ENCODE results near the gene HBA1. TPM values are rescaled to one million over a fixed set of nuclear protein-coding genes. Genes with fewer than 3 reads are reported as not detected.

Gene HBA1
- total and polyA plus RNA-seq, 2 of the 8 experiments (the other 6 are each of a cell fraction or from before 2014, with no cell fraction given) = 2.3 TPM

DNA sequence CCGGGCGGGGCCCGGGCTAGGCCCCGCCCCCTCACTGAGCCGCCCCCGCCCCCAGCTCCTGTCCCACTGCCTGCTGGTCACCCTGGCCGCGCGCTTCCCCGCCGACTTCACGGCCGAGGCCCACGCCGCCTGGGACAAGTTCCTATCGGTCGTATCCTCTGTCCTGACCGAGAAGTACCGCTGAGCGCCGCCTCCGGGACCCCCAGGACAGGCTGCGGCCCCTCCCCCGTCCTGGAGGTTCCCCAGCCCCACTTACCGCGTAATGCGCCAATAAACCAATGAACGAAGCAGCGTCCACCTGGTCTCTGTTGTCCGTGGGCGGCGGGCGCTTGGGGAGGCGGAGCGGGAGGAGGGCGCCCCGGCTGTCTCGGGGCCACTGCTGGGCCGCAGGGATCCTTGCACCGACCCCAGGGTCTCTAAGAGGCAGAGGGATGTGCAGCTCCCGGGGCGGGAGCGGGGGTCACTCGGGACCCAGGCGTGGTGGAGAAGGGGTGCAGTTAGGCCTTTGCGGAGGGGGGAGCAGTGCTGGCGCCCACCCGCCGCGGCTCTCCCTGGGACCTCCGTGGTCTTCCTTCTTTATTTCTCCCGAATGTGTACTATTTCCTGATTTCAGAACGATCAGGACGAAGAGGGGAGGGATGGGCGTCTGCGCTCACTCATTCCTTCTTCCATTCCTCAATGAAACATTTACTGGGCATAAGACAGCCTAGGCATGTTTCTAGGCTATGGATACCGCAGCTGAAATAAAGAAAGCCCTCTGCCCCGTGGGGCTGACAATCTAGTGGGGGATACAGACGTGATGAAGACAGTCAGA is 22.1 kb upstream of the HBA1 start:
- H2AK5ac ChIP-seq (ENCODE audit: low read depth, low read length) = no peak overlapping the region
- no peaks in the 10 kb centered on the region for H3K9me3 ChIP-seq (ENCODE audit: insufficient read depth in 2 of 2, low read depth in 1 of 2, low read length in 1 of 2)
- H3K4me2 ChIP-seq (ENCODE audit: insufficient read depth in 1 of 2, low read depth in 2 of 2, low read length in 2 of 2) = peak overlapping the region; percentile 83 to 84
- no peaks in the 10 kb centered on the region for H3K36me3 ChIP-seq (ENCODE audit: control insufficient read depth in 2 of 4, insufficient read depth in 4 of 4, low read length in 3 of 4)
- peak in 1 of 2 experiments; percentile 81 for DNase-seq (ENCODE audit: low read depth in 1 of 2, low spot score in 2 of 2)
- 14% methylated on average over 13 of the region's 59 CpGs; no CpG with 5 or more reads in 1 of the 2 experiments for WGBS, 2 experiments (ENCODE audit: extremely low coverage in 1 of 2, insufficient coverage in 1 of 2, insufficient read length in 1 of 2, insufficient replicate concordance in 2 of 2, low coverage in 1 of 2, low lambda C conversion rate in 2 of 2, missing lambda C conversion rate in 1 of 2)
- peaks cover 2 to 33% (median 25%) of the 10 kb centered on the region in 4 experiments for H3K27me3 ChIP-seq (replicated peaks in 1 of 4; ENCODE audit: control insufficient read depth in 3 of 4, extremely low read depth in 1 of 4, insufficient read depth in 3 of 4, low read length in 3 of 4)
- no peak overlapping the region for H2BK15ac ChIP-seq (ENCODE audit: low read length)
- peak overlapping the region; percentile 53 to 69 (median 60) for H3K4me3 ChIP-seq (ENCODE audit: extremely low read depth in 1 of 4, insufficient read depth in 2 of 4, low read depth in 3 of 4, low read length in 4 of 4)
- ChIA-PET CTCF (ENCODE audit: partially characterized antibody) (interaction anchor here (1.5 kb wide), 1 partner anchor 48 kb away, joined by 4 read pairs; no protein-coding TSS in a partner anchor), POLR2A (ENCODE audit: partially characterized antibody) (no interaction called here)
- H4K91ac ChIP-seq (replicated peaks; ENCODE audit: insufficient read length, low read length) = no peak overlapping the region
- H2AFZ ChIP-seq (ENCODE audit: low read length) = 0 out of 2 replicates have a peak overlapping the region, but pooled peaks have one; percentile 27
- no peaks in the 10 kb centered on the region for H3K79me2 ChIP-seq (ENCODE audit: control insufficient read depth in 1 of 2, insufficient read depth in 2 of 2, low read length in 2 of 2)
- no peak overlapping the region for H3K9ac ChIP-seq (replicated peaks in 1 of 4; ENCODE audit: extremely low read depth in 1 of 4, low read depth in 3 of 4, low read length in 3 of 4)
- FAIRE-seq = no peak
- no peak overlapping the region for H2BK5ac ChIP-seq (ENCODE audit: low read depth, low read length)
- no peak overlapping the region for H2BK12ac ChIP-seq (ENCODE audit: low read depth, low read length)
- H3K4me1 ChIP-seq (replicated peaks in 1 of 4; ENCODE audit: control insufficient read depth in 3 of 4, insufficient read depth in 4 of 4, low read length in 3 of 4) = peaks cover 0 to 2% (median 0%) of the 10 kb centered on the region in 4 experiments; a peak in 2 of 7 replicates
- no peak overlapping the region for H4K8ac ChIP-seq (ENCODE audit: extremely low read depth, insufficient read depth, low read length)
- H3K79me1 ChIP-seq (ENCODE audit: low read depth, low read length) = no peaks in the 10 kb centered on the region
- no peaks in the 10 kb centered on the region for H4K20me1 ChIP-seq (replicated peaks in 1 of 2; ENCODE audit: control insufficient read depth in 1 of 2, insufficient read depth in 2 of 2, low read length in 2 of 2)
- no peak overlapping the region for H2BK20ac ChIP-seq (ENCODE audit: low read length)
- peaks cover 7% of the 10 kb centered on the region; the same call in 1 of the 2 replicates for H3K23me2 ChIP-seq (ENCODE audit: low read depth, low read length)
- no peak overlapping the region for H2BK120ac ChIP-seq (replicated peaks; ENCODE audit: low read depth, low read length)
- no peak overlapping the region for H3K18ac ChIP-seq (ENCODE audit: extremely low read depth, low read length)
- no peak overlapping the region for H3K27ac ChIP-seq (ENCODE audit: low read depth, low read length)
- no peak overlapping the region for H3K4ac ChIP-seq (replicated peaks; ENCODE audit: insufficient read length, low read depth, low read length)
- no peak overlapping the region for H3K14ac ChIP-seq (ENCODE audit: insufficient read length)
- no peak overlapping the region for H3K56ac ChIP-seq (replicated peaks; ENCODE audit: insufficient read length, low read depth, low read length)
- H4K5ac ChIP-seq (ENCODE audit: insufficient read length, low read depth, low read length) = no peak overlapping the region
- H3K23ac ChIP-seq (ENCODE audit: insufficient read length) = no peak overlapping the region
- TF ChIP-seq RNF2 (IDR thresholded peaks at IDR 0.05; ENCODE audit: borderline replicate concordance, low read depth, low read length, missing control alignments, poor library complexity, severe bottlenecking) = no peak
- TF ChIP-seq POLR2A (IDR thresholded peaks at IDR 0.05; ENCODE audit: control extremely low read depth in 1 of 2, low read depth in 2 of 2, low read length in 2 of 2) = no peak
- TF ChIP-seq, protein P1, sequence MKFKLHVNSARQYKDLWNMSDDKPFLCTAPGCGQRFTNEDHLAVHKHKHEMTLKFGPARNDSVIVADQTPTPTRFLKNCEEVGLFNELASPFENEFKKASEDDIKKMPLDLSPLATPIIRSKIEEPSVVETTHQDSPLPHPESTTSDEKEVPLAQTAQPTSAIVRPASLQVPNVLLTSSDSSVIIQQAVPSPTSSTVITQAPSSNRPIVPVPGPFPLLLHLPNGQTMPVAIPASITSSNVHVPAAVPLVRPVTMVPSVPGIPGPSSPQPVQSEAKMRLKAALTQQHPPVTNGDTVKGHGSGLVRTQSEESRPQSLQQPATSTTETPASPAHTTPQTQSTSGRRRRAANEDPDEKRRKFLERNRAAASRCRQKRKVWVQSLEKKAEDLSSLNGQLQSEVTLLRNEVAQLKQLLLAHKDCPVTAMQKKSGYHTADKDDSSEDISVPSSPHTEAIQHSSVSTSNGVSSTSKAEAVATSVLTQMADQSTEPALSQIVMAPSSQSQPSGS (IDR thresholded peaks at IDR 0.05; ENCODE audit: low read length) = no peak
- no peak for TF ChIP-seq EP300 (IDR thresholded peaks at IDR 0.05; ENCODE audit: borderline replicate concordance in 1 of 2, low read depth in 2 of 2, low read length in 2 of 2)
- no peak for TF ChIP-seq JUND (IDR thresholded peaks at IDR 0.05; ENCODE audit: low read length)
- no peak for TF ChIP-seq TAF1 (IDR thresholded peaks at IDR 0.05; ENCODE audit: low read depth, low read length)
- TF ChIP-seq, protein P2, sequence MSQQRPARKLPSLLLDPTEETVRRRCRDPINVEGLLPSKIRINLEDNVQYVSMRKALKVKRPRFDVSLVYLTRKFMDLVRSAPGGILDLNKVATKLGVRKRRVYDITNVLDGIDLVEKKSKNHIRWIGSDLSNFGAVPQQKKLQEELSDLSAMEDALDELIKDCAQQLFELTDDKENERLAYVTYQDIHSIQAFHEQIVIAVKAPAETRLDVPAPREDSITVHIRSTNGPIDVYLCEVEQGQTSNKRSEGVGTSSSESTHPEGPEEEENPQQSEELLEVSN (IDR thresholded peaks at IDR 0.05) = 0 out of 2 replicates have a peak, but pooled peaks have one; percentile 10
- TF ChIP-seq SP1 (IDR thresholded peaks at IDR 0.05; ENCODE audit: low read depth, low read length) = no peak
- TF ChIP-seq POU5F1 (IDR thresholded peaks at IDR 0.05; ENCODE audit: low read depth, low read length) = no peak
